GM21529 (cell line): ENCODE measurements around the gene CAMSAP3.
"Not testable (repeated sequence)": the region's sequence is repeated elsewhere in the genome, so short reads cannot be mapped to it uniquely, and the experiment has no call there.

Experiments used
- ATAC-seq: cut with Tn5 transposase; IDR thresholded peaks from one replicate; pipeline ENCODE4 v1.9.1; 2021; ENCODE audit not compliant: unreplicated experiment

The CAMSAP3 gene

DNA sequence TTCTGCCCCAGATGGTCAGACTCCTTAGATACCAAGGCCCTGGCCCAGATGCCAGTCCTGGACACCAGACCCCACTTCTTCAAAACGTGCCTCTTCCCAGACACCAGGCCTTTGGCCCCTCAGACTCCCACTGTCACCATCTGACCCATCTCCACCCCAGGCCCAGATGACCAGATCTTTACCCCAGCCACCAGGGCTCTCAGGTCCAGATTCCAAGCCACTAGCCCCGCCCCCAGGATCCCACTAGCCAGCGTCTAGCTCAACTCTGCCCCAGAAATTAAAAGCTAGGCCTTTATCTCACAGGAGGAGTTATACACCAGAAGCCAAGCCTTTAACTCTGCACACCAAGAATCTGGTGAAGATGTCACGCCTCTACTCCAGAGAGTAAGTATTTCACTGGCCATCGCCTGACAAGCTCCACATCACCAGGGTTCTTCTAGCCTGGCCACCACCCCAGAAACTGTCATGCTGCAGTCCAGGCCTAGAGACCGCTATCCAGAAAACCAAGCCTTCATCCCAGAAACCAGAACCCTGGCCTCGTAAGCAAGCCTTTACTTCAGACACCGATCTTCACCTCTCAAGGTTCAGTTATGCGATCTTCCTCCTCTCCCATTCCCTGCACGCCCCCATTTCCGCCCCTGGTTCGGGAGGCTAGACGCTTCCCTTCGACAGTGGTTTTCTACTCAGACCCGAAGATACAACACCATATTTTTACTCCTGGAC lies 33.1 kb downstream of the CAMSAP3 start:
- ATAC-seq, result no peak

DNA sequence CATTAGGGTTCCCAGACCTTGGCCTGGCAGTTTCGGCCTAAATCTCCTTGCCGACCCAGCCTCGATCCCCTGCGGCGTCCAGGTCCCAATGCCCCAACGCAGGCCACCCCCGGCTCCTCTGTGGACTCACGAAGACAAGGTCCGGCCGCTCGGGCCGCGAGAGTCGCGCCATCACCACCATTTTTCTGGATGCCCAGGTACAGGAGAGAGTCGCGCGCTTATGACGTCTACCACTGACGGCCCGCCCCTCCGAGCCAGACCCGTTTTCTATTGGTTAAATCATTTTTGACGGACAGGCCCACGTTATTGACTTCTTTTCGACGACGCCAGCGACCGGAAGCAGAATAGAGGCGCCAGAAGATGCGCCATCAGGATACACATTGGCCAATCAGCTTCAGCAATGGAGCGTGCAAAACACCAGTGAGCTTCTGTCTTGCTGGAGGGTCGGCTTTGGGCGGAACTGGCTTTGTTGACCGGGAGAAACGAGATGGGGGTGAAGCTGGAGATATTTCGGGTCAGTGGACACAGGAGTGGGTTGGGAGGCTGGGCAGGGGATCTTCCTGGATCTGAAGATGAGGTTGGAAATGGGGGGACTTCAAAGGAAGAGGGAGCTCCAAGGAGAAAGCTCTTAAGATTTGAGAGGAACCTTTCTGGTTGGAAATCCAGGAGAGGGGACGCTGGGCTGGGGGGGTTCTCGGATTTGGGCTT lies 33.8 kb downstream of the CAMSAP3 start, which contains the start of the genes PET100 and XAB2:
Gene PET100 (plus strand): TSS at position 447 of the 708 bp plus-strand sequence. CDS start 41 bp downstream, at position 488.
Gene XAB2 (minus strand): TSS at position 199 of the 708 bp plus-strand sequence. CDS start 18 bp downstream, at position 181.
- ATAC-seq, result peak; percentile 91

DNA sequence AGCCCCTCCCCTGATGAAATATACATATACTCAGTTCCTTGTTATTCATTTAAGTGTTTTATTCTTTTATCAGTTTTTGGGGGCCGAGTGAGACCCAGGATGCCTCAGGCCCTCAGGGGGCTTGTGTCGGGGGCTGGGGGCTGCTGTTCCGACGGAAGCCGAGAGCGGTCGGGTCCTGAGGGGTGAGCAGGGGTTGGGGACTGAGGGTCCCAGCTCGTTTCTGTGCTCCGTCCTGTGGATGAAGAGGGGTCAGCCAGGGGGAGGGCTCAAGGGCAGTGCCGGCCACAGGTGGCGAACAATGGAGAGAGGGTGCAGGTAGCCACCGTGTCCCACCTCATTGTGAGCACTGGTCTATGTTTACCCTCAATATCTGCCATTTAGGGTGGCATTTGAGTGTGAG lies 35.9 kb downstream of the CAMSAP3 start:
- ATAC-seq, result no peak

DNA sequence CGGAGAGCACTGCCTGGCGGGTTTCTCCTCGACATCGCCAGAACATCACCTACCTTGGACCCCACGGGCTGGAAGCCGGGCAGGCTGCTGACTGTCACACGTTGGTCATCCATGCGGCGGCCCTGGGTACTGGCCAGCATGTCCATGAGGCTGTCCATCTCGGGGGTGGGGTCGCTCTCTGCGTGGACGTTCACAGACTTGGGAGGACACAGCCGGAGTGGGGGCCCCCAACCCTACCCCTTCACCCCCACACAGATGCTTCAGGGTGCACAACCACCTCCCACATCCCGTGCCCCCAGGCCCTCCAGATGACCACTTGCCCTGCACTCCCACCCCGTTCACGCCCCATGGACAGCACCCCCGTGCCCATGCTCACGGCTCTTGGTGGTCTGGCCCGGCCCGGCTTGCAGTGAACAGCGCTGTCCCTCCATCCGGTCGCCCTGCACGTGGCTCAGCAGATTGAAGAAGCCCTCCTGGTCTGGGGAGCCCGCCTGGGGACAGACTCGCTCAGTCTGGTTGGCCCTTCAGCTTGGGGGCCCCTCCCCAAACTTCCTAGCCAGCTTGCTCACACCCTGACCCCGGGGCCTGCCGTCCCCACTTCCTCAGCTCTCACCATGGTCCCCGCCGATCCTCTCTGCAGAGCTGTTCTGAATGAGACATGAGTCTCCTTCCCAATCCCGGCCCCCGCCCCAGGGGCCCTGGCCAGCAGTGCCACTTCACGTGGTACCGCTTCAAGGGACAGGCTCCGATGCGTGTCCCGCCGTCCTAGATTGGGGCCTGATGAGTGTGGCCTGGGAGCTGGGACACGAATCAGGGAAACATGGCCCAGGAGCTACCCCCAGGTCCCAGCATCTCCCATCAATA lies 36.9 kb downstream of the CAMSAP3 start:
- ATAC-seq, result no peak

DNA sequence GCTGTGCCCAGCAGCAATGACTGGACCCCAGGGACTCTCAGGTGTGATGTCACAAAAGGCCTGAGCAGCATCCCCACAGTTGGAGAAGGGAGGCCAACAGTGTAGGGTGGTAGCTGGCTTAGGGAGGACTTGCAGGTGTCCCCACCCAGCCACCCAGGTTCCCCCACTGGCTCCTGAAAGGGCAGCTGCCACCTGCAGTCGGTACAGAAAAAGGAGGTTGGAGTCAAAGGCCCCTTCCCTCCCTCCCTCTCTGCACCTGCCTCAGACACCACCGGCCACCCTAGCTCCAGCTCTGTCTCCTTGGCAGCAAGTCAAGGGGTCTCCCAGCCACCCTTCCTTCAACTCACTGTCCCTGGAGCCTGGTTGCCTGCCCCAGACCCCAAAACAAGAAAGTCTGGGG lies 38.0 kb downstream of the CAMSAP3 start, which contains the start of gene PCP2:
Gene PCP2 (minus strand): TSS at position 22 of the 400 bp plus-strand sequence. CDS start 262 bp downstream, outside the sequence.
- ATAC-seq, result no peak

DNA sequence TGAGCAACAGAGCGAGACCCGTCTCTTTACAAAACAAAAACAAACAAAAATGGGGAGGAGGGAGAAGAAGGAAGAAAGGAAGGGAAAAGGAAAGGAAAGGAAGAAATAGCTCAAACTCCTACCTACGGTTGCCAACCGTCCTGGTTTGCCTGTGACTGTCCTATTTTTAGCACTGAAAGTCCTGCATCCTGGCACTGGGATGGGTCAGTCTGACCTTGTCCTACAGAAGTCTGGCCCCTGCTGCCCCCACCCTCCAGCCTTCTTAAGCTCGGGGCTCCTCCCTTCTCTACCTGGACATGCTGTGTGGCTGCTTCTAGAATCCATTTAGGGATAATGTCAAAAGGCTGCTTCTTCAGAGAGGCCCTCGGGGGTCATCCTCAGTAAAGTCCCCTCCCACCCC lies 40.0 kb downstream of the CAMSAP3 start:
- ATAC-seq, result no peak

DNA sequence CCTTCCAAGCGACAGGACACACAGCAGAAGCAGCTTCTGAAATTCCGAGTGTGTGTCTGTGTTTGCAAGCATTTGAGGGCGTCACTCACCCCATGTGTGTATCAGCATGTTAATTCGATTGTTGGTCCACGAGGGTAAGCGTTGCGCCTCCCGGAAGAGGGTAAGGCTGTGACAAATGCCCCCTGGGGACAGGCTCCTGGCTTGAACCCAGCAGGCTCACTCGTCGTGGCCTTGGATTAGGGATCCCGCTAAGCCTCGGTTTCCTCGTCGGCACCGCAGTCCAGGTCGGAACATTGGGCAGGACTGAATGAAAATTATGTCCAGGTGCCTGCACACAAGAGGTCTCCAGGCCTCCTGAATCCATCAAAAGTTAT lies 40.6 kb downstream of the CAMSAP3 start:
- ATAC-seq, result no peak

DNA sequence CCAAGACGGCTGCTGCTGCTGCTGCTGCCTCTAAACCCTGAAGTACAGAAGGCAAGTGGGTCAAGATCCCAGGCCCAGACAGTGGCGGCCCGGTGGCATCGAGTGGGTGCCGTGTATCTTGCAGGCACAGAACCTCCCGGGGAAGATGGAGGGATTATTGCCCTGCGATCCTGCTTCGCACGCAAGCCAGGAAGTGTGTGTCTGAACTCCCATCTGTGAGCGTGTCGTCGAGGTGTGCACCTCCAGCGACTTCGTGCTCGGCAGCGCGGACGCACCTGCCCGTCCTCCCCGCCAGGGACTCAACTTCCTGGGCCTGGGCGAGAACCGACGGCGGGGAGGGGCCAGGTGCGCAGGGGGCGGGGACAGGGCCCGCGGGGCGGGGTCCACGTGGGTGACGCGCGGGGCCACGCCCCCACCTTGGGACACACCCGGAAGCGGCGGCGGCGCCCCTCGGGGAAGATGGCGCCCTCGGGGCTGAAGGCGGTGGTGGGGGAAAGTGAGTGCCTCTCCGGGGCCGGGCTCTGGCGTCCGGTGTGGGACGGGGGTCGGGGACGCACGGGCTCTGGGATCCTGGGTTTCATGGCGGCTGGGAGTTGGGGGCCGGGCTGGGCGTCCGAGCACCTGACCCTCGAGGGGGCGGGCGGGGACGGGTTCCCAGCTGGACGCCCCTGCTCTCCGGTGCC lies 41.2 kb downstream of the CAMSAP3 start, which contains the start of gene STXBP2:
Gene STXBP2 (plus strand): TSS at position 420 of the 683 bp plus-strand sequence. CDS start 40 bp downstream, at position 460.
- no peak for ATAC-seq

DNA sequence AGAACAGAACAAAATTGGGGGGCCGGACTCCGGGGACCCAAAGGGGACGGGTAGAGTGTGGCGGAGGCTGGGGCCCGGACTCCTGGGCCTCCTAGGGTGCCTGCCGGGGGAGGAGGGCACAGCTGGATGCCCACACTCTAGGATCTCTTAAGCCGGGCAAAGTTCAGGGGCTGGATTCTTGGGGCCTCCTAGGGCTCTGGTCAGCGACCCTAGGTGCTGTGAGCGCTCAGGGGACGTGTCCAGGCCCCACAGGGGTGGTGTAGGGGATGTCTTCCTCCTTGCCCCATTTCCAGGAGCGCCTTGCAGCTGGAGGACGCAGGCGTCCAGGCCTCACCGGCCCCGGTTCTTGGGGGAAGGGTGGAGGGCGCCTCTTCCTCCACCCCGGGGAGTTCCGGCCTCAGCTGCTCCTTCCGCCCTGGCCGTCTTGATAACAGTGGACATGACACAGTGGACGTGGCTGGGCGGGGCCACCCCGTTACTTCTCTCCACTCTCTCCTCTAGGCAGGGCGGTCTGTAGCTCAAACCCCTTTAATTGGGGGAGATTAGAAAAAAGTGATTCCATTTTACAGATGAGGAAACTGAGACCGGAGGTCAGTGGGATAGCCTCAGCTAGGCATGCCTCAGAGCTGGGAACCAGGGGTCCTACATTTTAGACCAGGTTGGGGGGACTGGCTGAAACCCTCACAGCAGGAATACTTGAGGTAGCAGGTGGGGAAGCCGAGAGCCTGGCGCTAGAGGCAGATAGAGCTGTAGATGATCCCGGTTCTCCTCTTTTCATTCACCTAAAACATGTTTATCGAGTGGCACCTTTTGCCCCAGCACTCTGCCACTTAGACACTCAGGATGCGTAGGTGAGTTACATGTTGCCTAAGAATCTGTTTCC lies 42.0 kb downstream of the CAMSAP3 start:
- ATAC-seq, result no peak

DNA sequence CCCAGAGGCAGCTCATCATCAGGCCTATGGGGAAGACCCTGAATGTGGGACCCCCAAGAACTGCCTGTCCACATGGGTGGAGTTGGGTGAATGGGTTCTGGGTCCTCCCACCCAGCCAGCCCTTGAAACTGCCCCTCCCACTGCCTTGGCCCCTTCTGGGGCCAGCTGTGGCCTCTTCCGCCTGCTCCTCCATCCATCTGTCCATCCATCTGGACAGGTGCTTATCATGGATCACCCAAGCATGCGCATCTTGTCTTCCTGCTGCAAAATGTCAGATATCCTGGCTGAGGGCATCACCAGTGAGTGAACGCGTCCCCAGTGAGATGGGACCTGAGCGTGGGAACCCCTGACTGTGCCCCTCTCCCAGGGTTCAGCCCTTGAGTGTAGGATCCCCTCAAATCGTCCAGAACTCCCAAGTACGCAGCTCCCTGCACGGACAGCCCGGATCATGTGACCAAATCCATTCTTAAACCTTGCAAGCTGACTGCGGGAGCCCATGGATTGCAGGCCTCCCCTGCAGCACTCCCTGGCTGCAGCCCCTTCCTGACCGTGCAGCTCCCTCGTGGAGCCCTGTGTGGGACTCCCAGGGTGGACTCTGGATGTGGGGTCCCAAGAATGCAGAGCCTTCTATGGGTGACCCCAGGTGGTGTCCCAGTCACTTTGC lies 43.3 kb downstream of the CAMSAP3 start:
- no peak for ATAC-seq

DNA sequence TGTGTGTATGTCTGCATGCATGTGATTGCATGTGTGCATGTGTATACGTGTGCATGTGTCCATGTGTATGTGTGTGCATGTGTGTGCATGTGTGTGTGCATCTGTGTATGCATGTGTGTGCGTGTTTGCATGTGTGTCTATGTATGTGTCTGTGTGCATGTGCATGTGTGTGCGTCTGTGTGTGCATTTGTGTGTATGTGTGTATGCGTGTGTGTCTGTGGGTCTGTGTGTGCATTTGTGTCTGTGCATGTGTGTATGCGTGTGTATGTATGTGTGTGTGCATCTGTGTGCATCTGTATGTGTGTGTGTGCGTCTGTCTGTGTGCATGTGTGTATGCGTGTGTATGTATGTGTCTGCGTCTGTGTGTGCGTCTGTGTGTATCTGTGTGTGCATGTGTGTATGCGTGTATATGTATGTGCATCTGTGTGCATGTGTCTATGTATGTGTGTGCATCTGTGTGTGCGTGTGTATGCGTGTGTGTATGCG lies 44.2 kb downstream of the CAMSAP3 start:
- no peak for ATAC-seq

DNA sequence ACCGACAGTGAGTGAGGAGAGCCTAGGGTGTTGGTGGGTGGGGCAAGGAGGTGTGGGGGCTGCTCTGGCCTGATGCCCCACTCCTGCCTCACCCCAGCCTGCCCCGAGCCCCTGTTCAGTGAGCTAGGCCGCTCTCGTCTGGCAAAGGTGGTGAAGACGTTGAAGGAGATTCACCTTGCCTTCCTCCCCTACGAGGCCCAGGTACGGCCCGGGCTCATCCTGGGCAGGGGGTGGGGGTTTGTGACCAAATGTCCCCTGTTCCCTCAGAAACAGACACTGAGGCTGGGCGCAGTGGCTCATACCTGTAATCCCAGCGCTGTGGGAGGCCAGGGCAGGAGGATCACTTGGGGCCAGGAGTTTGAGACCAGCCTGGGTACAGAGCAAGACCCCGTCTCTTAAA lies 45.1 kb downstream of the CAMSAP3 start:
- no peak for ATAC-seq

DNA sequence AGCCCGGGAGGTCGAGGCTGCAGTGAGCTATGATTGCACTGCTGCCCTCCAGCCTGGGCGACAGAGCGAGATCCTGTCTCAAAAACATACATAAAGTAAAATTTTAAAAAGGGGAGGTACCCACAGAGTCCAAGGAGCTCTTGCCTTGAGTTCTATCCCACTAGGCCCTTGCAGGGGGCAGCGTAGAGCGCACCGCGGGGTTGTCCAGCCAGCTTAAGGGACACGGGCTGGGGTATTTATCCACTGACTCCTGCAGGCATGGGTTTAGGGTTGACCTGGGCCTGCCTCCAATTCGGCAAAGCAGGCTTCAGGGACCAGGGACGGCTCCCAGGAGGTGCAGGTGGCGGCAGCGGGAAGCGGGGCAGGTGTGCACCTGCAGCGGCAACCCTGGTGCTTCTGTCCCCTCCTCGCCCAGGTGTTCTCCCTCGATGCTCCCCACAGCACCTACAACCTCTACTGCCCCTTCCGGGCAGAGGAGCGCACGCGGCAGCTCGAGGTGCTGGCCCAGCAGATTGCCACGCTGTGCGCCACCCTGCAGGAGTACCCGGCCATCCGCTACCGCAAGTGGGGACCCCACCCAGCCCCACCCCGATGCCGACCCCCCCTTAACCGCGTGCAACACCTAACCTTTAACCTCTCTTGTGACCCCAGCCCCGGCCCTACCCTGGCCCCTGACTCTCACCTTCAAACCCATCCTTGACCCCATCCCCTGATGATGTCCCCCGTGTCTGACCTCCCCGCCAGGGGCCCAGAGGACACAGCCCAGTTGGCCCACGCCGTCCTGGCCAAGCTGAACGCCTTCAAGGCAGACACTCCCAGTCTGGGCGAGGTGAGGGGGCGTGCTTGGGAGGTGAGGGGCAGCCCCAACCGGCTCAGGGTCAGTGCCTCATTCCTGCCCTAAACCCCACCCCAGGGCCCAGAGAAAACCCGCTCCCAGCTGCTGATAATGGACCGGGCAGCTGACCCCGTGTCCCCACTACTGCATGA lies 45.9 kb downstream of the CAMSAP3 start:
- ATAC-seq, result no peak

DNA sequence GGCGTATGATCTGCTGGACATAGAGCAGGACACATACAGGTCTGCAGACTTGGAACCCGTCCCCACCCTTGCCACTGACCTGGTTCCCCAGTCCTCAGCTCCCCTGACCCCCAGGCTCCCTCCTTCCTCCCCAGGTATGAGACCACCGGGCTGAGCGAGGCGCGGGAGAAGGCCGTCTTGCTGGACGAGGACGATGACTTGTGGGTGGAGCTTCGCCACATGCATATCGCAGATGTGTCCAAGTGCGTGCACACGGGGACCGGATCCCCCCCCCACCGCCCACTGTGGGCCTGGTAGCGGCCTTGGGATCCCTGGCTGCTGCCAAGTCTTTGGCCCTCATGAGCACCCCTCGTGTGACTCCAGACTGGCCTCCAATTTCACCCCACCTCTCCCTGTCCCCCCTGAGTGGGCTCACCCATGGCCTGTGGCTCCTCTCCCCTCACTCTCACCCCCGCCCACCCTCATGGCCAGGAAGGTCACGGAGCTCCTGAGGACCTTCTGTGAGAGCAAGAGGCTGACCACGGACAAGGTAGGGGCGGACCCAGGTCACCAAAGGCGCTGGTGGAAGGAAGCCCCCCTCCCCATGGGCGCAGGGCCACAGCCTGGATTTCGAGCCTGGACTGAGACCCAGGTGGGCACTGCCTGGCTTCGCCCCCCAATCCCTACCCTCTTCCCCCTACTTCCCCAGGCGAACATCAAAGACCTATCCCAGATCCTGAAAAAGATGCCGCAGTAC lies 46.8 kb downstream of the CAMSAP3 start:
- no peak for ATAC-seq

DNA sequence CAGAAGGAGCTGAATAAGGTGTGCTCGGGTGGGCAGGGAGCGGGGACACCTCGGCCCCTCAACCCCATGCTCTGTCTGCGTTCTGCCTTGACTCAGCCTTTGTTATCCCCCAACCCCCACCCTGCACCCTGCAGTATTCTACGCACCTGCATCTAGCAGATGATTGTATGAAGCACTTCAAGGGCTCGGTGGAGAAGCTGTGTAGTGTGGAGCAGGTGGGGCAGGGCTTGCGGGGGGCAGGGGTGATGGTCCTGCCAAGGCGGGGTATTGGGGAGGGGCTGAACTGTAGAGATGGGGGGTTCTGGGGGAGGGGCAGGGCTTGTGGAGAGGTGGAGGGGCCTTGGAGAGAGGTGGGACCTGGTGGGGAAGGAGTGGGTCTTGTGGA lies 47.4 kb downstream of the CAMSAP3 start:
- no peak for ATAC-seq

DNA sequence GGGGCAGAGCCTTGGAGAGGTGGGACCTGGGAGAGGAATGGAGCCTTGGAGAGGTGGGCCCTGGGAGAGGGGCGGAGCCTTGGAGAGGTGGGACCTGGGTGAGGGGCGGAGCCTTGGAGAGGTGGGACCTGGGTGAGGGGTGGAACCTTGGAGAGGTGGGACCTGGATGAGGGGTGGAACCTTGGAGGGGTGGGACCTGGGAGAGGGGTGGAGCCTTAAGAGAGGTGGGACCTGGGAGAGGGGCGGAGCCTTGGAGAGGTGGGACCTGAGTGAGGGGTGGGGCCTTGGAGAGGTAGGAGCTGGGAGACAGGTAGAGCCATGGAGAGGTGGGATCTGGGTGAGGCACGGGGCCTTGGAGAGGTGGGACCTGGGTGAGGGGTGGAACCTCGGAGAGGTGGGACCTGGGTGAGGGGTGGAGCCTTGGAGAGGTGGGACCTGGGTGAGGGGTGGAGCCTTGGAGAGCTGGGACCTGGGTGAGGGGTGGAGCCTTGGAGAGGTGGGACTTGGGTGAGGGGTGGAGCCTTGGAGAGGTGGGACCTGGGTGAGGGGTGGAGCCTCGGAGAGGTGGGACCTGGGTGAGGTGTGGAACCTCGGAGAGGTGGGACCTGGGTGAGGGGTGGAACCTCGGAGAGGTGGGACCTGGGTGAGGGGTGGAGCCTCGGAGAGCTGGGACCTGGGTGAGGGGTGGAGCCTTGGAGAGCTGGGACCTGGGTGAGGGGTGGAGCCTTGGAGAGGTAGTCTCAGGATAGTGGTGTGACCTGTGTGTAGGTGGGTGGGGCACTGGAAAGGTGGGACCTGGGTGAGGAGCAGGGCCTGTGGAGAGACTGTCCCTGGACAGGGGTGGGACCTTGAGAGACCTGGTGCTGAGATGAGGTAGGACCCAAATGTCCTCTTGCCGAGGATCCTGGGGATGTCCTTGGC lies 48.2 kb downstream of the CAMSAP3 start:
- ATAC-seq, result not testable (repeated sequence)
